ENCODE measurements around the gene WNK3. TPM values are rescaled to one million over a fixed set of nuclear protein-coding genes. Genes with fewer than 3 reads are reported as not detected.

Gene WNK3
- polyA plus RNA-seq, 2 of the 4 experiments (the other 2 are of a cell fraction) = 0.08 TPM; not detected in 1

Small RNA genes within 50 kb of the gene (small RNA-seq; reads per million reads assigned to genes)
- gene AL589872.1 = 0 reads per million in 6 experiments
- 0 to 0.69 (median 0) reads per million in 6 experiments for gene RNU6-434P

Other genes starting within 250 kb of the WNK3 start
- gene FAM120C, start 174.8 kb downstream of the WNK3 start, polyA plus RNA-seq (2011; rRNA removed) = 7.7 and 9.0 TPM in 2 replicates
- 5.3 to 6.0 TPM (median 5.8 TPM) in 3 replicates for gene FAM120C, start 174.8 kb downstream of the WNK3 start, polyA plus RNA-seq (2017; fragmentation: RNase III; extraction: RNeasy Plus Mini Kit Qiagen cat#74134 plus additional on column Dnase treatment)
- 22.4 and 26.9 TPM in 2 replicates for gene TSR2, start 82.4 kb upstream of the WNK3 start, polyA plus RNA-seq (2011; rRNA removed)
- 53.7 to 60.4 TPM (median 57.9 TPM) in 3 replicates for gene TSR2, start 82.4 kb upstream of the WNK3 start, polyA plus RNA-seq (2017; fragmentation: RNase III; extraction: RNeasy Plus Mini Kit Qiagen cat#74134 plus additional on column Dnase treatment)
- gene FGD1, start 138.2 kb upstream of the WNK3 start, polyA plus RNA-seq (2011; rRNA removed) = 1.9 and 2.9 TPM in 2 replicates
- 5.1 to 5.8 TPM (median 5.6 TPM) in 3 replicates for gene FGD1, start 138.2 kb upstream of the WNK3 start, polyA plus RNA-seq (2017; fragmentation: RNase III; extraction: RNeasy Plus Mini Kit Qiagen cat#74134 plus additional on column Dnase treatment)
- gene GNL3L, start 172.2 kb upstream of the WNK3 start, polyA plus RNA-seq (2011; rRNA removed) = 51.0 and 51.9 TPM in 2 replicates
- 20.7 to 22.9 TPM (median 22.7 TPM) in 3 replicates for gene GNL3L, start 172.2 kb upstream of the WNK3 start, polyA plus RNA-seq (2017; fragmentation: RNase III; extraction: RNeasy Plus Mini Kit Qiagen cat#74134 plus additional on column Dnase treatment)

Data from A549 (cell line).